ENCODE data around the gene CCND1. TPM values are rescaled to one million over a fixed set of nuclear protein-coding genes. Genes with fewer than 3 reads are reported as not detected.
"Not testable (repeated sequence)": the region's sequence is repeated elsewhere in the genome, so short reads cannot be mapped to it uniquely, and the experiment has no call there.

Gene CCND1
- total RNA-seq, 1 donor from 2014 or later, result 162 TPM

- ATAC-seq (no peak), DNase-seq (no peak)
- intact Hi-C loops (cut with micrococcal nuclease), result no loop called here
Measured at GRCh38 chr11:69615545-69616278, 25.2 kb upstream of the CCND1 start.

GRCh38 chr11:69617220-69617619 lies 23.7 kb upstream of the CCND1 start:
- intact Hi-C loops (cut with micrococcal nuclease), result no loop called here
- no peak for ATAC-seq
- DNase-seq, result no peak

- intact Hi-C loops (cut with micrococcal nuclease), result no loop called here
- DNase-seq, result no peak
- no peak for ATAC-seq
Measured at GRCh38 chr11:69617682-69618081, 23.3 kb upstream of the CCND1 start.

- intact Hi-C loops (cut with micrococcal nuclease), result no loop called here
- no peak for ATAC-seq
Measured at GRCh38 chr11:69618237-69618636, 22.7 kb upstream of the CCND1 start.

GRCh38 chr11:69620683-69621290 lies 20.2 kb upstream of the CCND1 start:
- DNase-seq, result no peak
- ATAC-seq, result no peak
- intact Hi-C loops (cut with micrococcal nuclease), result no loop called here

More at GRCh38 chr11:69618237-69618636, 22.7 kb upstream of the CCND1 start:
- no peak for DNase-seq

GRCh38 chr11:69622097-69622681 lies 18.8 kb upstream of the CCND1 start:
- ATAC-seq; intact Hi-C loops (cut with micrococcal nuclease); DNase-seq: not testable (repeated sequence)

GRCh38 chr11:69624293-69624692 lies 16.7 kb upstream of the CCND1 start:
- ATAC-seq, result no peak

GRCh38 chr11:69625476-69625875 lies 15.5 kb upstream of the CCND1 start:
- intact Hi-C loops (cut with micrococcal nuclease), result no loop called here
- DNase-seq (no peak), ATAC-seq (no peak)

More at GRCh38 chr11:69624293-69624692, 16.7 kb upstream of the CCND1 start:
- intact Hi-C loops (cut with micrococcal nuclease), result no loop called here
- no peak for DNase-seq

GRCh38 chr11:69627551-69627950 lies 13.4 kb upstream of the CCND1 start:
- DNase-seq, result no peak
- intact Hi-C loops (cut with micrococcal nuclease), result no loop called here
- no peak for ATAC-seq

GRCh38 chr11:69630017-69630416 lies 10.9 kb upstream of the CCND1 start:
- DNase-seq (no peak), ATAC-seq (no peak)
- intact Hi-C loops (cut with micrococcal nuclease), result no loop called here

- intact Hi-C loops (cut with micrococcal nuclease), result no loop called here
- ATAC-seq, result no peak
- no peak for DNase-seq
Measured at GRCh38 chr11:69630424-69630823, 10.5 kb upstream of the CCND1 start.

- ATAC-seq, result no peak
- intact Hi-C loops (cut with micrococcal nuclease), result no loop called here
- DNase-seq, result no peak
Measured at GRCh38 chr11:69632900-69633299, 8.1 kb upstream of the CCND1 start.

GRCh38 chr11:69634069-69634468 lies 6.9 kb upstream of the CCND1 start:
- ATAC-seq (no peak), DNase-seq (no peak)
- intact Hi-C loops (cut with micrococcal nuclease), result no loop called here

GRCh38 chr11:69634590-69634989 lies 6.4 kb upstream of the CCND1 start:
- intact Hi-C loops (cut with micrococcal nuclease), result no loop called here
- ATAC-seq, result peak; percentile 42
- DNase-seq, result peak; percentile 59

- ATAC-seq (no peak), DNase-seq (no peak)
- intact Hi-C loops (cut with micrococcal nuclease), result loop anchor here (5.0 kb wide), 1 partner anchor 343 kb away; the partner anchor contains the start of gene MYEOV
Measured at GRCh38 chr11:69635195-69635594, 5.8 kb upstream of the CCND1 start.

GRCh38 chr11:69635804-69636511 lies 5.0 kb upstream of the CCND1 start:
- no peak for DNase-seq
- intact Hi-C loops (cut with micrococcal nuclease), result loop anchor here (5.0 kb wide), 1 partner anchor 344 kb away; the partner anchor contains the start of gene MYEOV
- no peak for ATAC-seq

- peak; percentile 57 for ATAC-seq
- intact Hi-C loops (cut with micrococcal nuclease), result loop anchor here (5.0 kb wide), 1 partner anchor 344 kb away; the partner anchor contains the start of gene MYEOV
- peak; percentile 86 for DNase-seq
Measured at GRCh38 chr11:69636512-69637197, 4.3 kb upstream of the CCND1 start.

GRCh38 chr11:69637198-69637940 lies 3.6 kb upstream of the CCND1 start:
- intact Hi-C loops (cut with micrococcal nuclease), result loop anchor here (5.0 kb wide), 1 partner anchor 345 kb away; the partner anchor contains the start of gene MYEOV
- no peak for ATAC-seq
- peak; percentile 42 for DNase-seq
